Activated CD8-positive, alpha-beta memory T cell treated with anti-CD3 and anti-CD28 coated beads for 1 hour (primary cell): ENCODE data around the gene SLCO4C1.
"Not testable (repeated sequence)": the region's sequence is repeated elsewhere in the genome, so short reads cannot be mapped to it uniquely, and the experiment has no call there.

ENCODE experiments used
- DNase-seq, 2 donors: peaks; one replicate each; pipeline ENCODE4 v3.0.0-alpha.2; 2020; ENCODE audit warnings: low read depth in 1 of 2; ENCODE audit errors: extremely low read depth in 1 of 2

Gene SLCO4C1, protein sequence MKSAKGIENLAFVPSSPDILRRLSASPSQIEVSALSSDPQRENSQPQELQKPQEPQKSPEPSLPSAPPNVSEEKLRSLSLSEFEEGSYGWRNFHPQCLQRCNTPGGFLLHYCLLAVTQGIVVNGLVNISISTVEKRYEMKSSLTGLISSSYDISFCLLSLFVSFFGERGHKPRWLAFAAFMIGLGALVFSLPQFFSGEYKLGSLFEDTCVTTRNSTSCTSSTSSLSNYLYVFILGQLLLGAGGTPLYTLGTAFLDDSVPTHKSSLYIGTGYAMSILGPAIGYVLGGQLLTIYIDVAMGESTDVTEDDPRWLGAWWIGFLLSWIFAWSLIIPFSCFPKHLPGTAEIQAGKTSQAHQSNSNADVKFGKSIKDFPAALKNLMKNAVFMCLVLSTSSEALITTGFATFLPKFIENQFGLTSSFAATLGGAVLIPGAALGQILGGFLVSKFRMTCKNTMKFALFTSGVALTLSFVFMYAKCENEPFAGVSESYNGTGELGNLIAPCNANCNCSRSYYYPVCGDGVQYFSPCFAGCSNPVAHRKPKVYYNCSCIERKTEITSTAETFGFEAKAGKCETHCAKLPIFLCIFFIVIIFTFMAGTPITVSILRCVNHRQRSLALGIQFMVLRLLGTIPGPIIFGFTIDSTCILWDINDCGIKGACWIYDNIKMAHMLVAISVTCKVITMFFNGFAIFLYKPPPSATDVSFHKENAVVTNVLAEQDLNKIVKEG

DNA sequence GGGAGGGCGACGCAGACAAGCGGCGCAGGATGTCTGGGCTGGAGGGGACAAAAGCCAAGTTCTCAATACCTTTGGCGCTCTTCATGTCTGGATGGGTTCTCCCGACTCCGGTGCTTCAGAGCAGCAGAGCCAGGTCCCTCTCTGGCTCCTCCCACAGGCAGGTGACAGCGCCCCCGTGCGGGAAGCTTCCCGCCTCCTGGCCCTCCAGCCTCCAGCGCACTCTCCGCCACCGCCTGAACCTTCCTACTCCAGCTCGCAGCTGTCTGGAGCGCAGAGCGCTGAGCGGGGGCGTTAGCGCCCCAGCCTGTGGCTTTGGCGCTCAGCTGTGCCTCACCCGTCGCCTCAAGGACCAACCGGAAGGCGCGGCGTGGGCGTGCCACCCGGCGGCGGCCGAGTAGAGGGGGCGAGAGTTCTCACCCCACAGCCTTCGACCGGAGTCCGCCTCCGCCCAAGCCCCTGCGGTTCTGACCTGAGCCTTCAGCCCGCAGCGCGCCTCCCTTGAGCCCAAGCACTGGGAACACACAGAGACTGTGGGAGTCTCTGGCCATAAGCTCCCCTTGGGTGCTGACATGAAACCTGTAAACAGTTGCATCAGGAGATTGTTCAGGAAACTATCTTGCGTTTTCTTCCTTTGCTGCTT lies at the start of gene SLCO4C1:
Gene SLCO4C1 (minus strand): TSS at position 107 of the 640 bp plus-strand sequence. CDS start 22 bp downstream, at position 85.
- DNase-seq: peak; percentile 32 to 44

DNA sequence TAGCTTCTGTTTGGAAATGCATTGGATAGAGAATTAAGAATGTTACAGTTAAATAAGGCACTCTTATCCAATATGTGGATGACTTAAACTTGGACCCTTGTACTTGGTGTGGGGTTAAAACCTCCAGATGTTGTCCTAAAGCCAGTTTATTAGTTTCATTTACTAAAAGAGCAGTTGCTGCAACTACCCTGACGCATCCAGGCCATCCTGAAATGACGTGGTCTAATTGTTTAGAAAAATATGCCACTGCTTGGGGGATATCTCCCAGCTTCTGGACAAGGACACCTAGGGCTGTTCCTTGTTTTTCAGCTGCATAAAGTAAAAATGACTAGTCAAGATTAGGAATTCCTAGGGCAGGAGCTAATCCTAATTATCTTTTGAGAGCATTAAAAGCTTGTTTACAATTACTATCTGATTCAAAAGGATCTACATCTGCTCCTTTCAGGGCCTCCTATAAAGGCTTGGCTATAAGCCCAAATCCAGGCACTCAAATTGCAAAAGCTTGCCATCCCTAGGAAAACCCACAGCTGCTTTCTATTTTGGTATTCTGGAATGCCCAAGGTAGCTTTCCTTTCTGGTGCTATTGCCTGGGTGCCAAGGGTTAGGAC lies 45.7 kb upstream of the SLCO4C1 start:
- DNase-seq: no peak

GRCh38 chr5:102324714-102325113 lies 28.6 kb upstream of the SLCO4C1 start:
- no peak for DNase-seq

DNA sequence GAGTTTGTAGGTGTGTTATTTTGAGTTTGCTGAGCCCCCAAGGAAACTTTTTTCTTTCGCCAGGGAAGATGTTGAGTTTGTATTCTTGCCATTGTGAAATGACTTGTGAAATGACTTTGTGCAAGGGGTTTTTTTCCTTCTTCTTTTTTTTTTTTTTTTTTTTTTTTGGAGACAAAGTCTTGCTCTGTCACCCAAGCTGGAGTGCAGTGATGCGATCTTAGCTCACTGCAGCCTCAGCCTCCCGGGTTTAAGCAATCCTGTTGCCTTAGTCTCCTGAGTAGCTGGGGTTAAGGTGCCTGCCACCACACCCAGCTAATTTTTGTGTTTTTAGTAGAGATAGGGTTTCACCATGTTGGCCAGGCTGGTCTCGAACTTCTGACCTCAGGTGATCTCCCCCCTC lies 22.7 kb upstream of the SLCO4C1 start:
- not testable (repeated sequence) for DNase-seq

DNA sequence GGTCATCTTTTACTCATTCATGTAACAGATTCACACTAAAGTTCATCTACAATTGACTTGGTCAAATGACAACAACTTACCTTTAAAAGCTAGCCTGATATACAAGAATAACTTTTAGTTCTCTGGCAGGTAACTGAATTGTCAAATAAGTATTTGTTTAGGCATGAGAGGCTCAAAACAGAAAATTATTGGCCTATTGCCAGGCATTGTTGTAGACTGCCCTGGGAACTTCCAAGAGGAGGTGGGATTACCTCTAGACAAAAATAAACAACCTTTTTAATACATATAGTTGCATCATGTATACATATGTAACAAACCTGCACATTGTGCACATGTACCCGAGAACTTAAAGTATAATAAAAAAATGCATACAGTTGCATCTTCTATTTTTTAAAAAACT lies 18.2 kb upstream of the SLCO4C1 start:
- no peak for DNase-seq

- DNase-seq: no peak
These were observed 17.8 kb upstream of the SLCO4C1 start for GRCh38 chr5:102313912-102314311.

DNA sequence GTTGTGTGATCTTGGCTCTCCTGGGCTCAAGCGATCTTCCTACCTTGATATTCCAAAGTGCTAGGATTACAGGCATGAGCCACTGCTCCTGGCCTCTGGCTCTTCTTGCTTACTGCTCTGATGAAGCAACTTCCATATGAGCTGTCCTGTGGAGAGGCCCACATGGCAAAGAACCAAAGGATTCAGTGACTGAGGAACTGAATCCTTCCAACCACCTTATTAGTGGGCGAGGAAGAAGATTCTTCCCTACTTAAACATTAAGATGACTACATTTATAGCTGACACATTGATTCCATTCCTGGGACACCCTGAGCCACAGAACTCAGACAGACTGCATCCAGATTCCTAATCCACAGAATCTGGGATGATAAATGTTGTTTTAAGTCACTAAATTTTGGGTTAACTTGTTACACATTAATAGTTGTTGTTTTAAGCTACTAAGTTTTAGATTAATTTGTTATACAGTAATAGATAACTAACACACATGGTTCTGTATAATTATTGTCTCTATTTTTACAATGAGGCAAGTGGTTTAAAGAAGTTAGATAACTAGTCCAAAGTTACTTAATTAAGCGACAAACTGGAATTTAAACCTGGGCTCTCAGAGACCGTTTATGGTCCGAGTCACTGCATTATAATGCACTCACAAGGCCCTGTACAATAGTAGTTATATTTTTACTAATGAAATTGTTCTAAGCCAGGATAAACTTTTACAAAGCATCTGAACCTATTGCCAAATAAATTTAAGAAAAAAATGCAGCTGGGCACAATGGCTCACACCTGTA lies 16.7 kb upstream of the SLCO4C1 start:
- no peak for DNase-seq

DNA sequence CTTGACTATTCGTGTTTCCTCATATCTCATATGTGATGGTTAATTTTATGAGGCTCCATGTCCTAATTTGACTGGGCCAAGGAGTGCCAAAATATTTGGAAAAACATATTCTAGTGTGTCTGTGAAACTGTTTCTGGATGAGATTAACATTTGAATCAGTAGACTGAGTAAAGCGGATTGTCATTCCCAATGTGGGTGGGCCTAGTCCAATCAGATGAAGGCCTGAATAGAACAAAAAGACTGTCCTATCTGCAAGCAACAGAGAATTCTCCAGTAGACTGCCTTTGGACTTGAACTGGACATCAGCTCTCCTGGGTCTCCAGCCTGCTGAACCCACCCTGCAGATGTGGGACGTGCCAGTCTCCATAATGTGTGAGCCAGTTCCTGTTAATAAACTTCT lies 13.5 kb upstream of the SLCO4C1 start:
- no peak for DNase-seq

DNA sequence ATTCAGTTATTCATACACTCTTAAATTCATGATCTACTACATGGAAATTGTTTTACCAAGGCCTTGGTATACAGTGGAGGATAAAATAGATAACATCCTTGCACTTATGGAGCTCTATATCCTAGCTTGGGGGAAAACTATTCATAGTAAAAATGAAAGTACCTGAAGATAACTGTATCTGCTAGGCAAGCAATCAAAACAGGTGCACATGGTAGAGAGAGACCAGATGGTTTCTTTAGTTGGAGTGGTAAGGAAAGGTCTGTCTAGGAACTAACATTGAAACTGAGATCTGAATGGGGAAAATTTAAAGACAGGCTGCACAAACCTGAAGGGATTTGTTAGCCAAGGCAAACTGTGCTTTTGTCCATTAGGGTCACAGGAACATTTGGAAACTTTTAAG lies 11.1 kb upstream of the SLCO4C1 start:
- DNase-seq: no peak

DNA sequence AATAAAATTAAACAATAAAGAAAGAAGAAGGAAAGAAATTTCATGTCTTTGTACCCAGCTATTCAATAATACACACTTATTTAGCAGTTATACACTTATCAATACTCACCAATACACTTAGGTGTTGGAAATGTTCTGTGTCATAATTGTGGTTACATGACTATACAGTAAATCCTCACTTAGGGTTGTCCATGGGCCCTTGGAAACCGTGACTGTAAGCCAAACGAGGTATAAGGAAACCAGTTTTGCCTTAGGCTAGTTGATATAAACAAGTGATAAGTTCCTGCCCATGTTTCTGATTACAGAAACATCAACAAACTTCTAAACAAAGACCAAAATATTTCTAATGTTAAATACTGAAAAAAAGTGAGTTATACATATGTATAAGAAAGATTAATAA lies 10.0 kb upstream of the SLCO4C1 start:
- no peak for DNase-seq

DNA sequence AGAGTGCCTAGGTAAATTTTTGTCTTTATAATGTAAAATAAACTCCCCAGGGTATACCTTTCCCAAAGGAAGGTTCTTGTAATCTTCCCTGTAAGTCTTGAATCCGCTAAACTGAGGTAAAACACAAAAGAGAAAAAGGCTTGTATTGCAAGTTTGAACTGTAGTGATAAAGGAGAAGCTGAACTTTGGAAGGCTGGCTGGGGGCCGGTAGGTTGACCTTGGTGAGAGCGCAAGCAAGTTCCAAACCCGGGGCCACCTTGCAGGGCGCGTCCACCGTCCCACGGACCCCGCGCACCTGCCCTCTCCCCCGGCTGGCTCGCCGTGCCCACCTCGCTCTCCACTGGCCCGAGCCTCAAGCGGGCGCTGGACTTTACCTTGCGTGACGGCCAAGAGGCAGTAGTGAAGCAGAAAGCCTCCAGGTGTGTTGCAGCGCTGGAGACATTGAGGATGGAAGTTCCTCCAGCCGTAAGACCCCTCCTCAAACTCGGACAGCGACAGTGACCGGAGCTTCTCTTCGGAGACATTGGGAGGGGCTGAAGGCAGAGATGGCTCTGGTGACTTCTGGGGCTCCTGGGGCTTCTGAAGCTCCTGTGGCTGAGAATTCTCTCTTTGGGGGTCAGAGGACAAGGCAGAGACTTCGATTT lies 428 bp downstream of the SLCO4C1 start:
- DNase-seq: no peak

DNA sequence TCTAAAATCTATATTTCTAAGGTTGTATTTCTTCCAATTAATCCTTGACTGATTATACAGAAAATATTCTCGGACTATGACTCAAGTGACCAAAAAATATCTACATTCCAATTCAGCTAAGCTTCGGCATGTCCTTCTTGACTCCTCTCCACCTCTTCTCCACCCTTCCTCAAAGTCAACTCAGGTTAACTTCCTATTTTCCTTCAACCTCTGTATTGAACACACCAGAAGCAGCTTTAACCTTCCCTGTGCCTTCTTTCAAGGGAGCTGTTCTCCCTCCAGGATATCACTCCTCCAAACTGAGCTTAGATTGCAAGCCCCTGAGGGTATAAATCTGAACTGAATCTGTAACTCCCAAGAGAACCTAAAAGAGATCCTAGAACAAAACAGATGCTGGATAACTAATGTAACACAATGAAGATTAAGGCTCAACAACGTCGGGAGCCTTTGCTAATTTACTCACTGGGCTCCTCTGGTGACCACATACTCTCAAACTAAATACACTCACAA lies 1.1 kb downstream of the SLCO4C1 start:
- DNase-seq: no peak

GRCh38 chr5:102290004-102290403 lies 6.1 kb downstream of the SLCO4C1 start:
- DNase-seq: no peak

- no peak for DNase-seq
These were observed 6.7 kb downstream of the SLCO4C1 start for GRCh38 chr5:102289251-102289899.

GRCh38 chr5:102288630-102289029 lies 7.5 kb downstream of the SLCO4C1 start:
- DNase-seq: no peak

GRCh38 chr5:102286476-102286875 lies 9.6 kb downstream of the SLCO4C1 start:
- DNase-seq: no peak

DNA sequence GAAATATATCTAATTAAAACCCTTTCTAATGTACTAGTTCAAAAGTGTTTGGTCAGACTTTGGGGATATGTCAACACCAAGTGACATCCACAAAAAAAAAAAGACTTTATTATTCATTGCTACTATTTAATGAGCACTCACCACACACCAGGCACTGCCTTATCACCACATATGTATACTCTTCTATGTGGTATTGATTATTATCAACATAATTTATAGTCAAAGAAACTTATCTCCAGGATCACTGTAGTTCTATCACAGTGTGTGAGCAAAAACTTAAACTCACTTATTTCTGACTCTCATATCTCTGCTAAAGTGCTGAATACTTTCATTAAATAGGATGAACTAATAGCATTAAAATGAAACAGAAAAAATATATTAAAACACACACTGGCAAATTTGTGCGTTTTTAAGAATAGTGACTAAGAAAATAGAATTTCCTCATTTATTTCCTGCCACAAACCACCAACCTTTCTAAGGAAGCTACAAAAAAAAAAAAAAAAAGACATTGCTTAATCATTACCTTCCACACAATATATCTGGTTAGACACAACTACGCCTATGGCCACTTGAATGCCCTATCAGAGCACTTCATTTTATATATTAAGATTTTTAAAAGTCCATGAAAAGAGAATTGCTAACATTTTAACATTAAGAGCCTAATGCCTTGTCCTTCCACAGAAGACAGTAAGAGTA lies 12.8 kb downstream of the SLCO4C1 start:
- no peak for DNase-seq

- no peak for DNase-seq
These were observed 16.4 kb downstream of the SLCO4C1 start for GRCh38 chr5:102279711-102280110.

DNA sequence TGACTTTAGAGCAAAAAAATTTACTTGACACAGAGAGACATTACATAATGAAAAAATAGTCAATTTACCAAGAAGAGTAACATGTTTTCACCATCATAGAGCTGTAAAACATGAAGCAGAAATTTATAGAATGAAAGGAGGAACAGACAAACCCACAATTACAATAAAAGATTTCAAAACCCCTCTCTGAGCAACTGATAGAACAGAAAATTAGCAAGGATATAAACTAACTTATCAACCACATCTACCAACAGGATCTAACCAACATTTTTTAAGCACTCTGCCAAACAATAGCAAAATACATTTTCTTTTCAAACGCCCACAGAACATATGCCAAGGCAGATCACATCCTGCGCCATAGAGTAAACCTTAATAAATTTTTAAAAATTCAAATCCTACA lies 17.9 kb downstream of the SLCO4C1 start:
- no peak for DNase-seq
